ENCODE results near the gene TRPV2. TPM values are rescaled to one million over a fixed set of nuclear protein-coding genes. Genes with fewer than 3 reads are reported as not detected.

TRPV2 gene
- total and polyA plus RNA-seq, 10 of the 15 experiments (the other 5 are each of a cell fraction or from before 2014, with no cell fraction given), result 8.9 to 94.4 (median 54.1) TPM

GRCh38 chr17:16438557-16439302, 23.4 kb downstream of the TRPV2 start (continued):
- TF ChIP-seq ZZZ3 (IDR thresholded peaks at IDR 0.05; ENCODE audit: control insufficient read depth, insufficient read length, low read depth) (no peak), ZSCAN29 (IDR thresholded peaks at IDR 0.05) (no peak), POLR2A (IDR thresholded peaks at IDR 0.05; ENCODE audit: low read depth, low read length) (peak; percentile 96), BACH1 (IDR thresholded peaks at IDR 0.05; ENCODE audit: borderline replicate concordance) (0 out of 2 replicates have a peak, but pooled peaks have one; percentile 26), ATF3 (IDR thresholded peaks at IDR 0.05; ENCODE audit: borderline replicate concordance, extremely low read depth, low read depth, low read length) (peak; percentile 58; the same call in 1 of the 2 replicates), EED (IDR thresholded peaks at IDR 0.05; ENCODE audit: low read depth) (peak; percentile 41; the same call in 1 of the 2 replicates), E2F4 (IDR thresholded peaks at IDR 0.05; ENCODE audit: low read depth, low read length) (0 out of 2 replicates have a peak, but pooled peaks have one; percentile 52), SMARCA5 (IDR thresholded peaks at IDR 0.05) (no peak)

GRCh38 chr17:16439303-16439791, 24.0 kb downstream of the TRPV2 start:
- DNase-seq (ENCODE audit: low read depth, low spot score) (no peak), FAIRE-seq (no peak), ATAC-seq (peak; percentile 6)
- Histone ChIP-seq H3K27me3 (replicated peaks in 1 of 2; ENCODE audit: control insufficient read depth in 2 of 2, insufficient read depth in 2 of 2, low read length in 1 of 2) (no peaks in the 10 kb centered on the region), H3K79me2 (ENCODE audit: control insufficient read depth, insufficient read depth, low read length) (peaks cover 55% of the 10 kb centered on the region), H2AFZ (ENCODE audit: control insufficient read depth, low read depth, low read length) (no peak overlapping the region), H3K4me3 (peak overlapping the region; percentile 97), H3K9ac (ENCODE audit: control insufficient read depth, insufficient read depth, low read length) (peak overlapping the region; percentile 95), H3K9me3 (replicated peaks; ENCODE audit: control insufficient read depth, insufficient read depth, low read length) (no peaks in the 10 kb centered on the region; the same call in 2 of the 3 replicates), H3K36me3 (ENCODE audit: control insufficient read depth in 2 of 2, insufficient read depth in 2 of 2, low read length in 1 of 2) (peaks cover 18 to 37% of the 10 kb centered on the region in 2 experiments), H4K20me1 (ENCODE audit: control insufficient read depth, insufficient read depth) (peaks cover 6% of the 10 kb centered on the region), H3K4me2 (ENCODE audit: control insufficient read depth, insufficient read depth) (peak overlapping the region; percentile 97), H3K27ac (ENCODE audit: control insufficient read depth, insufficient read depth) (peak overlapping the region; percentile 79), H3K4me1 (ENCODE audit: control insufficient read depth, insufficient read depth, low read length) (peaks cover 15% of the 10 kb centered on the region)
- RAD21 ChIA-PET (ENCODE audit: unreplicated experiment), result interaction anchor here (0.6 to 5.4 kb wide), 5 partner anchors 22 to 75 kb away, joined by 3 to 82 read pairs (median 5); partner anchors contain the start of gene TRPV2
- WGBS (ENCODE audit: insufficient coverage, insufficient replicate concordance, low lambda C conversion rate, missing lambda C conversion rate), result 1% methylated on average over 25 of the region's 25 CpGs
- SMC1A ChIA-PET (ENCODE audit: uncharacterized antibody, unreplicated experiment), result interaction anchor here (1.1 to 3.0 kb wide), 9 partner anchors 11 to 96 kb away, joined by 3 to 25 read pairs (median 5); partner anchors contain the start of genes TRPV2 and UBB
- CTCF ChIA-PET, result interaction anchor here (1.0 to 3.0 kb wide), 13 partner anchors 12 to 222 kb away, joined by 3 to 35 read pairs (median 10); partner anchors contain the start of genes PIGL and TRPV2
- in situ Hi-C loops (cut with MboI) (no loop called here), intact Hi-C loops (cut with micrococcal nuclease; ENCODE audit: unreplicated experiment) (loop anchor here (2.0 to 5.0 kb wide), 3 partner anchors 21 to 152 kb away; partner anchors contain the start of gene UBB)
- POLR2A ChIA-PET, result interaction anchor here (0.6 to 3.7 kb wide), 6 partner anchors 12 to 153 kb away, joined by 3 to 54 read pairs (median 6); partner anchors contain the start of genes TRPV2 and UBB
- BruUV-seq (replicated peaks), result TSS peak; percentile 75
- TF ChIP-seq, protein P1, sequence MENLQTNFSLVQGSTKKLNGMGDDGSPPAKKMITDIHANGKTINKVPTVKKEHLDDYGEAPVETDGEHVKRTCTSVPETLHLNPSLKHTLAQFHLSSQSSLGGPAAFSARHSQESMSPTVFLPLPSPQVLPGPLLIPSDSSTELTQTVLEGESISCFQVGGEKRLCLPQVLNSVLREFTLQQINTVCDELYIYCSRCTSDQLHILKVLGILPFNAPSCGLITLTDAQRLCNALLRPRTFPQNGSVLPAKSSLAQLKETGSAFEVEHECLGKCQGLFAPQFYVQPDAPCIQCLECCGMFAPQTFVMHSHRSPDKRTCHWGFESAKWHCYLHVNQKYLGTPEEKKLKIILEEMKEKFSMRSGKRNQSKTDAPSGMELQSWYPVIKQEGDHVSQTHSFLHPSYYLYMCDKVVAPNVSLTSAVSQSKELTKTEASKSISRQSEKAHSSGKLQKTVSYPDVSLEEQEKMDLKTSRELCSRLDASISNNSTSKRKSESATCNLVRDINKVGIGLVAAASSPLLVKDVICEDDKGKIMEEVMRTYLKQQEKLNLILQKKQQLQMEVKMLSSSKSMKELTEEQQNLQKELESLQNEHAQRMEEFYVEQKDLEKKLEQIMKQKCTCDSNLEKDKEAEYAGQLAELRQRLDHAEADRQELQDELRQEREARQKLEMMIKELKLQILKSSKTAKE (IDR thresholded peaks at IDR 0.05; ENCODE audit: low read depth, poor library complexity, severe bottlenecking), result no peak
- TF ChIP-seq NR2C2 (IDR thresholded peaks at IDR 0.05; ENCODE audit: borderline replicate concordance, control insufficient read depth, insufficient read length, low read depth) (no peak), SMAD5 (IDR thresholded peaks at IDR 0.05; ENCODE audit: low read depth) (no peak), MYC (IDR thresholded peaks at IDR 0.05; ENCODE audit: insufficient read depth, insufficient read length, insufficient replicate concordance, low read length, severe bottlenecking) (no peak), DPF2 (IDR thresholded peaks at IDR 0.05) (peak; percentile 13; the same call in 1 of the 2 replicates), HCFC1 (IDR thresholded peaks at IDR 0.05; ENCODE audit: low read length) (no peak), PAX5 (IDR thresholded peaks at IDR 0.05; ENCODE audit: borderline replicate concordance, low read depth, low read length) (no peak), ZNF217 (IDR thresholded peaks at IDR 0.05) (no peak)
- TF ChIP-seq, protein P2, sequence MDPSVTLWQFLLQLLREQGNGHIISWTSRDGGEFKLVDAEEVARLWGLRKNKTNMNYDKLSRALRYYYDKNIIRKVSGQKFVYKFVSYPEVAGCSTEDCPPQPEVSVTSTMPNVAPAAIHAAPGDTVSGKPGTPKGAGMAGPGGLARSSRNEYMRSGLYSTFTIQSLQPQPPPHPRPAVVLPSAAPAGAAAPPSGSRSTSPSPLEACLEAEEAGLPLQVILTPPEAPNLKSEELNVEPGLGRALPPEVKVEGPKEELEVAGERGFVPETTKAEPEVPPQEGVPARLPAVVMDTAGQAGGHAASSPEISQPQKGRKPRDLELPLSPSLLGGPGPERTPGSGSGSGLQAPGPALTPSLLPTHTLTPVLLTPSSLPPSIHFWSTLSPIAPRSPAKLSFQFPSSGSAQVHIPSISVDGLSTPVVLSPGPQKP (IDR thresholded peaks at IDR 0.05; ENCODE audit: low read depth, low read length), result no peak

All from GM12878 (cell line).